Renal cortex interstitium (tissue), 11 donors: ENCODE data around the gene NRCAM. TPM values are rescaled to one million over a fixed set of nuclear protein-coding genes. Genes with fewer than 3 reads are reported as not detected.
A peak's percentile ranks its signal among the peaks of the same experiment; 100 is the strongest.
"Not testable (repeated sequence)": the region's sequence is repeated elsewhere in the genome, so short reads cannot be mapped to it uniquely, and the experiment has no call there.

ENCODE experiments used
- DNase-seq, 11 donors: peaks; one replicate each; pipeline ENCODE4 v3.0.0-alpha.2; 2013; ENCODE audit warnings: low read depth in 9 of 11, low spot score in 4 of 11; ENCODE audit errors: extremely low read depth in 1 of 11
- polyA plus RNA-seq, 3 donors: library from polyadenylated mRNA; unstranded; fragments of 120-200 nt; gene quantifications; one replicate each; pipeline ENCODE4 v1.2.1, GENCODE V29; 2013; ENCODE audit not compliant: insufficient read length in 3 of 3

Gene NRCAM
- polyA plus RNA-seq, 3 donors = 17.3 to 22.9 (median 20.0) TPM

DNA sequence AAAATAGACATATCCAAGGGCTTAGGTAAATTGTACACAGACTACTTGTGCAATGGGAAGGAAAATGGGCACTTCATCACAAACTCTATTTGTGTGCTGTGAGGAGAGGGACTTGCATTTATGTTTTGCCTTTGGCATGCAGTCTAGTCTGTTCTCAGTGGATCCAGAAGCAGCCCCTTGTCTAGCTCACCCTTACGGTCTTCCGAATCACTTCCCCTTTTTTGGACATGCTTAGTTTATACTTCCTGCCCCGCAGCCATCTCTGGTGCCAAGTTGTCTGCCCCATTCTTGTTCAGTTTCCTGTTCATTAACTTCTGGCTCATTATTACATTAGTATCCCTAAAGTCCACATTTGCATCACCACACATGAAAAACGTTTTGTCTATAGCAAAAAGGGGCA lies 161.6 kb downstream of the NRCAM start:
- no peak for DNase-seq

DNA sequence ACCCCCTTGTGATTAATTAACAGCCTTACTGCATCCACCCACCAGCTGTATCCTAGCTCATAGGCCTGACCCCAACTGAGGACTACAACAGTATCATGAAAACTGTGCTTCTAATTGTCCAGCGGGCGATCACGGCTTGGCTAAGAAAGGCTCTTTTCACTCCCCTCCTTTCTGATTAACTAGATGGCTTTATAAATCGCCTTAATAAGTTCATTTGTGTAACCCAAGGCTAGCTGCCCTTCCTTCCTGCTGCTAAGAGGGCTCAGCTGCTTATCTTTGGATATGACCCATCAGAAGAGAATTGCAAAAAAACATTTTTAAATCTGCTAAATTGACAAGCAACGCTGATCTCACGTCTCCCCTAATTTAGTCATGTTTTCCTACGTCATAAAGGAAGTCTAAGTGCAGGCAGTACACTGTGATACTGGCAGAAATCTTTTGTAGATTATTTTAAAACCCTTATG lies 163.1 kb downstream of the NRCAM start:
- no peak for DNase-seq

GRCh38 chr7:108292541-108292940 lies 163.7 kb downstream of the NRCAM start:
- DNase-seq = no peak

GRCh38 chr7:108291791-108292440 lies 164.3 kb downstream of the NRCAM start:
- DNase-seq = no peak

GRCh38 chr7:108291152-108291508 lies 165.1 kb downstream of the NRCAM start:
- DNase-seq = no peak

- no peak for DNase-seq
Measured at GRCh38 chr7:108290459-108291151, 165.6 kb downstream of the NRCAM start.

DNA sequence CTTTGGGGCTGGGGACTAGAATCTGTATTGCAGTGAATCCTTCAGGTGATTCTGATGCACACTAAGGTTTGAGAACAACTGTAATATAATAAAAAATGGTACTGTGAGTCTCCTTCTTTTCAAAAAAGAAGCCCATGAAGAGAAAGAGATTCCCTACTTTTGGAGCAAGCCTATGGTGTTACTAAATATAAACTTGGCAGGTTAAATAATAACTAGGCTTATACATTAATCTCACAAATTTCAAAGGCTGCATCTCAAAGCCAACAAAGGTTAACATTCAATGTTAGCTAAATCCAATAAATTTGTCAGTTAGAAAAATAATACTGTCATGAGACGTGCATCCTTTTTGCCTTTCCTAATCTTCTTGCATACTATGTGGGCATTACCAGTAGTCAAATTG lies 166.4 kb downstream of the NRCAM start:
- DNase-seq = peak in 1 of 11 donors; percentile 18

DNA sequence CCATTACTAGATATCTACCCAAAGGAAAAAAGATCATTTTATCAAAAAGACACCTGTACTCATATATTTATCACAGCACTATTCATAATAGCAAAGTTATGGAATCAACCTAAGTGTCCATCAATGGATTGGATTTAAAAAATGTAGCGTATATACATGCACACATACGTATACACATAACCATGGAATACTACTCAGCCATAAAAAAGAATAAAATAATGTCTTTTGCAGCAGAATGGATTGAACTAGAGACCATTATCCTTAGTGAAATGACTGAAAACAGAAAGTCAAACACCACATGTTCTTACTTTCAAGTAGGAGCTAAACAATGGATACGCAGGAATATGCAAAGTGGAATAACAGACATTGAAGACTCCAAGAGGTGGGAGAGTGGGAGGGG lies 168.4 kb downstream of the NRCAM start:
- no peak for DNase-seq

DNA sequence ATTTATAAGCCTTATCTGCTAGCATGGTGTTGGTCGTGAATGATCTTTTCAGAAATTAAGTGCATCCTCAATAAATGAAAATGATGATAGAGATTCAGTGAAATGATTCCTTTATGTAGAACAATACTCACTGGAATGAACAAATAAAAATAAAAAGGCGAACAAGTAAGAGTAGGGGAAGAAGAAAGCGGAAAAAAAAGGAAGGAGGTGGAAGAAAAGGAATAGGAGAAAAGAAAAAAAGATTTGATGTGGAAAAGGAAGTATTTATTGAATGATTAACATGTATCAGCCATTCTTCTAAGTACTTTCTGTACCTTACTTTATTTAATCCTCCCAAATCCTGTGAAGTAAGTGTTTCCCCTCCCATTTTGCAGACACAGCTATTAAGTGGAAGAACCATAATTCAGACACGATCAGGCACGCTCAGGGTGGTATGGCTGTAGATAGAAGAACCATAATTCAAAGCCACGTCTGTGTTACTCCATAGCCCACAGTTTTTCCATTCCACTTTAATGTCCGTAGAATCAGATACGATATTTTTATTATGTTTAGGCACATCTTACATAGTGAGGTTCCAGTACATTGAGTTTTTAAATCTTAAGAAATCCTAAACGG lies 169.8 kb downstream of the NRCAM start:
- no peak for DNase-seq

DNA sequence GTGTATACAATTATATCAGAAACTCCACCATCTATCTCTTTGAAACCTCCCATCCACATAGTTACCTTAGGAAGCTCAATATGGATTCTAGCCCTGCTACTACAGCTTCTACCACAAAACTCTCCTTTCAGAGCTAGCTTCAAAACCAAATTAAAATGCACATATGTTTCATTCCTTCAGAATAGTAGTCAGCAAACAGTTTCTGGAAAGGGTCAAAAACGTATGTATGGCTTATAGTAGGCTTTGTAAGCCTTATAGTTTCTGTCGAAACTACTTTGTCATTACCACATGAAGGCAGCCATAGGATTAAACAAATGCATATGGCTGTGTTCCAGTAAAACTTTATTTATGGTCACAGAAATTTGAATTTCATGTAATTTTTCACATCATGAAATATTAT lies 170.5 kb downstream of the NRCAM start:
- no peak for DNase-seq

GRCh38 chr7:108285003-108285368 lies 171.2 kb downstream of the NRCAM start:
- no peak for DNase-seq

- no peak for DNase-seq
Measured at GRCh38 chr7:108284349-108285002, 171.8 kb downstream of the NRCAM start.

- DNase-seq = no peak
Measured at GRCh38 chr7:108283252-108283651, 173.0 kb downstream of the NRCAM start.

DNA sequence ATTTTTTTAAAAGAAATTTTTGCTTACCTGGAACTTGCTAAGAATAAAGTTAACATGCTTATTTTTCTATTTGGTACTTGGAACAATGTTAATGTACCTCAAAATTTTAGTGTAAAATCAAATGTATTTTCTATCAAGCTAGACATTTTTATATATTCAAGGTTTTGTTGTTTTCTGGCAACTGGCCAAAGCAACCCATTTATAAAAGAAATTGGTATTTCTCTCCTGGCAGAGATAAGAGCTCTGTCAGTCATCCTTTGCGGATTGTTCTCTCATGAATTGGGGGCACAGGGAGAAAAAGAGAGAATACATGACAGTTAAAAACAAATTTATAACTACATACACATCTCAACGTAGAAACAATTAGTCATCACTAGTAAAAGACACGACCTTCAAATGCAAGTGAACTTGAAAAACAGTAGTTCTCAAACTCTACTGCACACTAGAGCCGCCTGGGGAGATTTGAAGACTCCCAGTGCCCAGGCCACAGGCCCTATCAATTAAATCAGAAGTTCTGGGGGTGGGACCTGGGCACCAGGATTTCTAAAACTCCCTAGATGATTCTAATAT lies 173.7 kb downstream of the NRCAM start:
- no peak for DNase-seq

DNA sequence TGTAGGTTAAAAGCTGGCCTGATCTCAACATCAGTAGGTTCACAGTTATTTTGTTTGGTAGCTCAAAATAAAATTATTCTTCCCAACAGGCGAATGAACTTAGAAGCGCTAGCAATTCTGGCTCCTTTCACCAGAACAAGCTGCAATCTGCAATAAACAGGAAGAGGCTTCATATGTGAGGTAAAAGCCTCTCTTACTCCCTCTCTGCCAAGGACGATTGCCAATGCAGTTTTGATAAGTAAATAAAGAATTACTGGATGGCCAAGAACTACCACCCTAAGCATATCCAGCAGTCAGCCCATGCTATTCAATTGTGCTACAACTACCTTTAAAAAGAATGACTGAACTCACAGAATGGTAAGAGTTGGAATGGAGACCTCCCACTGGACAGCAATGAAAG lies 176.1 kb downstream of the NRCAM start:
- DNase-seq = no peak

DNA sequence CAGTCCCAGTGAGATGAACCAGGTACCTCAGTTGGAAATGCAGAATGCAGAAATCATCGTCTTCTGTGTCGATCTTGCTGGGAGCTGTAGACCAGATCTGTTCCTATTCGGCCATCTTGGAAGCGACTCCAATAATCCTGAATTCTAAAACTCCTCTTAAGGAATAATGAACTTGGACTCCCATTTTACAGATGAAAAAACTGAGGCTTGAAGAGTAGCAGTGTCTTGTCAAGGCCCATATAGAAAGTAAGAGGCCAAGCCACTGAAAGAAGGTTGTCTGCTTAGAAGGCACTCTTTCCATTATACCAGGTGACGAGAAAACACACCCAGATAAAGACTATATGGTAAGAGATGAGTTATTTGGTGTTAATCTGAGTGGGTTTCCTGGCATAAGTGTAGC lies 177.5 kb downstream of the NRCAM start:
- DNase-seq = no peak

GRCh38 chr7:108278281-108278680 lies 178.0 kb downstream of the NRCAM start:
- no peak for DNase-seq

DNA sequence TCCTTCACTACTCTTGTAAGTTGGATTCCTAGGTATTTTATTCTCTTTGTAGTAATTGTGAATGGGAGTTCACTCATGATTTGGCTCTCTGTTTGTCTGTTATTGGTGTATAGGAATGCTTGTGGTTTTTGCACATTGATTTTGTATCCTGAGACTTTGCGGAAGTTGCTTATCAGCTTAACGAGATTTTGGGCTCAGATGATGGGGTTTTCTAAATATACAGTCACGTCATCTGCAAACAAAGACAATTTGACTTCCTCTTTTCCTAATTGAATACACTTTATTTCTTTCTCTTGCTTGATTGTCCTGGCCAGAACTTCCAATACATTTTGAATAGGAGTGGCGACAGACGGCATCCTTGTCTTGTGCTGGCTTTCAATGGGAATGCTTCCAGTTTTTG lies 181.8 kb downstream of the NRCAM start:
- DNase-seq = not testable (repeated sequence)

DNA sequence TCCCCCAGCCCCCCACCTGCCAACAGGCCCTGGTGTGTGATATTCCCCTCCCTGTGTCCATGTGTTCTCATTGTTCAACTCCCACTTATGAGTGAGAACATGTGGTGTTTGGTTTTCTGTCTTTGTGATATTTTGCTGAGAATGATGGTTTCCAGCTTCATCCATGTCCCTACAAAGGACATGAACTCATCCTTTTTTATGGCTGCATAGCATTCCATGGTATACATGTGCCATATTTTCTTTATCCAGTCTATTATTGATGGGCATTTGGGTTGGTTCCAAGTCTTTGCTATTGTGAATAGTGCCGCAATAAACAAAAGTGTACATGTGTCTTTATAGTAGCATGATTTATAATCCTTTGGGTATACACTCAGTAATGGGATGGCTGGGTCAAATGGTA lies 183.3 kb downstream of the NRCAM start:
- DNase-seq = not testable (repeated sequence)
